Measurements from ENCODE around the gene BORA.
A peak's percentile ranks its signal among the peaks of the same experiment; 100 is the strongest.
"Not testable (repeated sequence)": the region's sequence is repeated elsewhere in the genome, so short reads cannot be mapped to it uniquely, and the experiment has no call there.

The BORA gene

GRCh38 chr13:72763411-72763810 is 35.7 kb downstream of the BORA start:
- no peak for DNase-seq (ENCODE audit: low read depth, low spot score)

- no peak for DNase-seq (ENCODE audit: low read depth, low spot score)
These were observed 46.3 kb downstream of the BORA start for GRCh38 chr13:72774019-72774418.

GRCh38 chr13:72781451-72782439 is 54.0 kb downstream of the BORA start, which contains the start of the genes DIS3 and PIBF1:
DIS3 (minus strand) TSS chr13:72781900; CDS start chr13:72781832, 68 bp downstream.
PIBF1 (plus strand) TSS chr13:72782133; CDS start chr13:72783470, 1,337 bp downstream.
- peak; percentile 92 for DNase-seq (ENCODE audit: low read depth, low spot score)

- no peak for DNase-seq (ENCODE audit: low read depth, low spot score)
These were observed 55.0 kb downstream of the BORA start for GRCh38 chr13:72782717-72783116.

- DNase-seq (ENCODE audit: low read depth, low spot score) = not testable (repeated sequence)
These were observed 57.0 kb downstream of the BORA start for GRCh38 chr13:72784679-72785078.

GRCh38 chr13:72788831-72789230 is 61.1 kb downstream of the BORA start:
- no peak for DNase-seq (ENCODE audit: low read depth, low spot score)

GRCh38 chr13:72792640-72793039 is 64.9 kb downstream of the BORA start:
- no peak for DNase-seq (ENCODE audit: low read depth, low spot score)

GRCh38 chr13:72798817-72799216 is 71.1 kb downstream of the BORA start:
- no peak for DNase-seq (ENCODE audit: low read depth, low spot score)

- DNase-seq (ENCODE audit: low read depth, low spot score) = no peak
These were observed 76.6 kb downstream of the BORA start for GRCh38 chr13:72804301-72804700.

Data from brain pericyte (primary cell).